NK-92 treated with Interleukin-12 subunit alpha and Interleukin-12 subunit beta, amount 100 ng/mL, for 24 hours (cell line): ENCODE results near the gene GYS2.
"Not testable (repeated sequence)": the region's sequence is repeated elsewhere in the genome, so short reads cannot be mapped to it uniquely, and the experiment has no call there.

Experiments used
- DNase-seq: peaks from one replicate; lab custom pipeline; 2025; lab: John Stamatoyannopoulos, UW

Gene GYS2

DNA sequence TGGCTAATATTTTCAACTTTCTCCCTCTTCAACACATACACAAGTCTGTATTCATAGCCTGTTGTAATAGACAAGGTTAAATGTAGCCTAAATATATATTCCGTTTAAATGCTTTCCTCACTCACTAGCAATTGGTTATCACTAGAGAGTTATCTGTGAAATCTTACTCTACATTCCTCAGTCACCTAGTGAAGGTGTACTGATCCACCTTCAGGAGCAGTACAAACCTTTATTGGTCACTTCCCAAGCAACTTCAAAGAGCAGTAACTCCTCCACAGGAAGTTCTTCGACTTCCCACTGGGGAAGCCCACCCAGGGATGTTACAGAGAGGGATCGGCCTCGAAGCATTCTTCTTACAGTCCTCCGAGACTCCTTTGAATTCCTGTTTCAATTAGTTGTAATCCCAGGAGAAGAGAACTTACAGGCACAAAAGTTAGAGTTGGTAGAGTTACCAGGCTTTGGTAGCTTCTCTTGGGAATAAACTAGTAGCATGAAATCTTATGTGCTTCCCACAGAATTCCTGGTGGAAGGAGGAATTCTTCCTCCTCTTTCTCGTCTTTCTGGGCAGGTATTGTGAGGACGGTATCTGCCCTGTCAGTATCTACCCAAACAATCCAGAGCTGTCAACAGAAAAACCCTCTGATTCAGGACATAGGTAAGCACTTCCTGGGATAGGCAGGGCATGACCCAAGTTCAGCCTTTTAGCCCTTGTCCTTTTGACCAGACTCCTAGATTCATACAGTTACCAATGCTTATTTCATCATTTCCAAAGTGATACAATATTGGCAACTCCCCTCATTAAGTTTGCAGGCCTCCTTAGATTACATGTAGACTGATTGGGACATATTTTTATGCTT is at the start of gene GYS2:
Gene GYS2, minus strand, starts transcription at position 603 of the 857 bp plus-strand sequence. Its CDS starts 255 bp downstream, at position 348.
- no peak for DNase-seq

DNA sequence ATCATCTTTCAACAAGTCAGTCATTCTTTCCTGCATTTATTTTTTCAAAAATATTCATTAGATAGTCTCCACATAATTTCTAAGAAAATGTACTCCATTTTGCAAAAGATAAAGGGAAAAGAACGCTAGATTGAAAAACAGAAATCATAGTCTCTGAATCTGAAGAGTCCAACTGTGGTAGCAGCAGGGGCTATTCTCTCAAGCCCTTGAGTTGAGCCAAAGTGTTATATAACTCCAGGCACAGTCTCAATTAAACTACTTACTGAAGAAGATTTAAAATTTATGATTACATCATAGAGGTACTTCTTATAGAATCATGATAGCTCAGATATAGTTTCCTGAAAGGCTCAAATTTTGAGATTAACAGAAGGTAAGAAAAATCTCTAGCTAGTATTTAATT is 47.2 kb upstream of the GYS2 start:
- no peak for DNase-seq

DNA sequence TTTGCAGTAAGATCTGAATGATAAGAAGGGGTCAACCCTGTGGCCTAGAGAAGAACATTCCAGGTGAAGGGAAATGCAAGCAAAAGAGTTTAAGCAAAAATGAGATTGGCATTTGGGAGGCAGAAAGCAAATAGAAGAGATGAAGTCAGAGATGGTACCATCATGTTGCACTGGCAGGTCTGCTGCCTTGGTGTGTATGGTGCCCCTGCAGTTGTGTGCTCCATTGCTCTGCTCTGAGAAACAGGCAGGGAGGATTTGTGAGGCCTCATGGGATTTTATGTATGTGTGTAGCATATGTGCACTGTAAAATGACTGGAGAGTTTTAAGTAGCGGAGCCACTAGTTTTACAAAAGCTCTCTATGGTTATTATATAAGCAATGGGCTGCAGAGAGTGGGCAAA is 46.4 kb upstream of the GYS2 start:
- DNase-seq = no peak

DNA sequence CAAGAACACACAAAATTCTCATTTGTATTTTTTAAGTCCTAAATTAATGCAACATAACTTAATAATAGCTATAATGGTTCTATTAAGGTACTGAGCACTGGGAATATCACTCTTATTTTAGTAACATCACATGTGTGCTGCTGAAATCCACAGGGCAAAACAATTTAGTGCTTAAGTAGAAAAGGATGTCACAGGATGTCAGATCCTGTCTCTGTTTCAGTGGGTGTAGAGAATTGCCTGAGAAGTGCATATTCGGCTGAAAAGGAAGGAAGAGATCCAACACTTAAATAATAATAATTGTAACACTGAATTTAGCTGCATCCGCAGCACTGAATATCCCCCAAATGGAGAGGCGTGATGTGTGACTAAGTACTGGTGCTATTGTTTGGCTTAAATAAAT is 44.4 kb upstream of the GYS2 start:
- no peak for DNase-seq

DNA sequence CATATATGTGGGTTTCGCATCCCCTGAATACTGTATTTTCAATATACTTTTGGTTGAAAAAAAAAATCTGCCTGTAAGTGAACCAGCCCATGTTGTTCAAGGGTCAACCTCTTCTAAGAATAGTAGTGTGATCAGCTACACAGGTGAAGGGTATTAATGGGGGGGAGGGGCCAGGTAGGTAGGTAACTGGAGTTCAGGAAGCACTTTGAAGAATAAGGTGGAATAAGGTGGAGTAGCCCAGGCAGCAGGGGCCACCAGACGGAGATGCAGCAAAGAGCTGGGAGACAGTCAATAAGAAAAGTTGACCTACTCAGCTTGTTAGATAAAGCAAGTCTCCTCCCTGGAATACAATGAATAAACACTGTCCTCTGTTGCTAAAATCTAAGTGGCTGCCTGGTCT is 43.7 kb upstream of the GYS2 start:
- DNase-seq = no peak

DNA sequence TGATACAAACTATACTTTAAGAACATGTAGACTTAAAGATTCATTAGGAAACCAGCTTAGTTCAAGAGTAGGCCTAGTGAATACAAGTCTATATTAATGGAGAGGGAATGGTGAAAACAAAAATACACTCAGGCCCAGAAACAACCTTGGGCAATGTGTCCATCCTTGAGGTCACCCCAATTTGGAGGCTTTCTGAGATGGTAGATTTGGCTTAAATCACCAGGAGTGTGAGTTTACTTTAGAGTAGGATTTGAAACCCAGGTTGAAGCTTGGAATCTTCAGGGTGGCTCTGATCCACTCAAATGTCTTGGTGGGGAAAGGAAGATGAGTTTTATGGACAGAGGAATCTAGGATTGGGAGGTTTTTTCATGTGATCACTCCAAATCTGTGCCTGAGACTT is 42.5 kb upstream of the GYS2 start:
- DNase-seq = no peak

DNA sequence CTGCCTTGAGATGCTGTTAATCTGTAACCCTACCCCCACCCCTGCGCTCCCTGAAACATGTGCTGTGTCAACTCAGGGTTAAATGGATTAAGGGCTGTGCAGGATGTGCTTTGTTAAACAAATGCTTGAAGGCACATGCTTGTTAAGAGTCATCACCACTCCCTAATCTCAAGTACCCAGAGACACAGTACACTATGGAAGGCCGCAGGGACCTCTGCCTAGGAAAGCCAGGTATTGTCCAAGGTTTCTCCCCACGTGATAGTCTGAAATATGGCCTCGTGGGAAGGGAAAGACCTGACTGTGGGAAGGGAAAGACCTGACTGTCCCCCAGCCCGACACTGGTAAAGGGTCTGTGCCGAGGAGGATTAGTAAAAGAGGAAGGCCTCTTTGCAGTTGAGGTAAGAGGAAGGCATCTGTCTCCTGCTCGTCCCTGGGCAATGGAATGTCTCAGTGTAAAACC is 40.4 kb upstream of the GYS2 start:
- DNase-seq = not testable (repeated sequence)

DNA sequence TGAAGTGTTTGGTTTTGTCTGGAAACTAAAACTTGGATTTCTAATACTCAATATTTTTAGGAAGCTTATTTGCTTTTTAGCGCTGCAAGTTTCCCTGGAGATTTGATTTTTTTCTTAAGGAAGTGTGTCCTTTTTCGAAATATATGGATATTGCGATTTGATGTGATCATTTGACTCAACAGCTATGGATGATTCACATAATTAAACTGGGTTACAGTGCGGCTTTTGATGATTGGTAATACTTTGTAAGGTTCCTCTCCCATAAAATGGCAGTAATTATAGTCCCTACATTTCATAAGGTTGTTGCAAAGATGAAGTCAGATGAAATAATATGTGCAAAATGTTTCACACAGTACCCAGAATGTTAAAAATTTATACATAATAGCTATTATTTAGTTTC is 39.9 kb upstream of the GYS2 start:
- DNase-seq = no peak

DNA sequence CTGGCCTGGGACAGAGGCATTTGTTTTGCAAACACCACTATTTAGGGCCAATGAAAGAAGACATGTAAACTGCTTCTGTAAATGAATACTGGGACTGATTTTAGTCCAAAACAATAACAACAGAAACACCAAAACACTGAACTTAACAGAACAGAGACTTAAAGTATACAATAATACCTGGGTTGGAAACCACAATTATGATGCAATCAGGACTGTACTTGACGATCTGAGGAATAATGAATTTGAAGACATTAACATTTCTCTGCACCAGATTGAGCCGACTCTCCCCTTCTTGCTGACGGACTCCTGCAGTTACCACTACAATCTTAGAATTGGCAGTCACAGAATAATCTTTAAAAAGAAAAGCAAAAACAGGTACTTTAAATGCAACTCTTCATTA is 39.1 kb upstream of the GYS2 start:
- DNase-seq = no peak

DNA sequence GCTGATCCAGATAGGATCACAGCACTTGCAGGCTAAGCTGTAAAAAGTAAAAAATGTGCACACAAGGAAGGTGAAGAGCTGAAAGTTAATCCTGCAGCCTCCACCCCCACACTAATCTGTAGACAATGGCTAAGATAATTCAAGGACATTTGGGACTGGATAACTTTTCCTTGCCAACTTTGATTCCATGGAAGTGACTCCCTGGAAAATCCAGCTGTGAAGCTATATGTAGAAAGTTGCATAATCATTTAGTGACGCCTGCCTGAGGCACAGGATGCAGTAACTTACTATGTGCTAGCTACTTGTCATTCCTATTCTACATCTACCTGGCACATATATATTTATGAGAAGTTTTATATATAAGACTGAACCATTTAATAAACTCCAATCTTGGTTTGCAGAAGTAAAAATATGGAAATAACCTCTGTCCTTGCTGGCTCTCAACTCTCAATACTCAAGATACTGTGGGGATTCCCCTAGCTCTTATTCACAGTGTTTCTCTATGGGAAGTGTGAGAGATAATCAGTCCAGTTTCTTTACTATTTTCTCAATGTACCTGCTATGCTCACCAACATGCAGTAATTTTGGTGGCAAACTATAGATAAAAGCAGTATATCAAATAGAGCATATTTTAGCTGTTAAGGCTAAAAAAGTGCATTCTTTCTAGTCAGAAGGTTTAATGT is 38.2 kb upstream of the GYS2 start:
- DNase-seq = no peak

DNA sequence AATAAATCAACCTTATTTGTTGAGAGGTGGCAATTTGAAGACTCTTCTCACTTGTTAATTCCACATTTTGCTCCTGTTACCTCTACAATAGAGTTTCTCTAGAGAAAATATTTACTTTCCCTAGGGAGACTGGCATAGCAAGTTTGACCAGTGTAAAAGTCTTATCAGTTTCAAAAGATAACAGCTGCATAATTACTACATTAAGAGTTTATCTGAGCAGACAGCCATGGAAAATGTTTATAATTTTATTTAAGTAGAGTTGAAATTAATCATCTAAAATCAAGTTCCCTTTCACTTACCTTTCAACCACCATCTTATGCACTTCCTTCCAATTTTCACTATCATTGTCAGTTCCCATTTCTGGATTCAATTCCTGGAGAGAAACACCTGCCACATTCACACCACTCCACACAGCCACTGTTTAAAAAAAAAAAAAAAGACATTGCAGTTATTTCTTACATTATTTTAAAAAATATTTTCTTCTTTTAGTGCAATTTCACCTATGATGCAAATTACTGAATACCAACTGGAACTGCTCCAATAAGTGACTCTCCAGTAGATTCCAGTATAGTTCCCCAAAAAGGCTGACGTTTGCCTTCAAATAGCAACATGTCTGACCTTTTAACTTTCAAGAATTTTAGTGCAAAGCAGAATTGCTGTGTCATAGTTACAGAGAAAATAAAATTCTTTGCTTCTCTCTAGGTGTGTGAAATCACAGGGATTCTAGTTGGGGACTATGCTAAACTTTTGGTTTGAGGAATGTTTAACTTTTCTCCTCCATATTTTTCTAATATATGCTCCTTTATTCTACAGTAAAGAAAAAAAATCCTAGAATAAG is 33.6 kb upstream of the GYS2 start:
- DNase-seq = no peak

DNA sequence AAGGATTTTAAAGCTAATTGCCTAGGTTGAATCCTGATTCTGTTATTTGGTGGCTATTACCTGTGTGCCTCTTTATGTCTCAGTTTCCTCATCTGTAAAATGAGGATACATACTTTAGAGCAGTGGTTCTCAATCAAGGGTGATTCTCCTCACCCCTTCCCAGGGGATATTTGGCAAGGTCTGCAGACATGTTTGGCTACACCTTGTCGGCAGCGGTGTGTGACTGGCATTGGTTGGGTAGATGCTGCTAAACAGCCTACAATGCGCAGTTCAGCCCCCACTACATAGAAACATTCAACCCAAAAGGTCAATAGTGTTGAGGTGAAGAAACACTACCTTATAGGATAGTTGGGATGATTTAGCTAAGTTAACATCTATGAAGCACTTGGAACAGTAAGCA is 29.6 kb upstream of the GYS2 start:
- no peak for DNase-seq

DNA sequence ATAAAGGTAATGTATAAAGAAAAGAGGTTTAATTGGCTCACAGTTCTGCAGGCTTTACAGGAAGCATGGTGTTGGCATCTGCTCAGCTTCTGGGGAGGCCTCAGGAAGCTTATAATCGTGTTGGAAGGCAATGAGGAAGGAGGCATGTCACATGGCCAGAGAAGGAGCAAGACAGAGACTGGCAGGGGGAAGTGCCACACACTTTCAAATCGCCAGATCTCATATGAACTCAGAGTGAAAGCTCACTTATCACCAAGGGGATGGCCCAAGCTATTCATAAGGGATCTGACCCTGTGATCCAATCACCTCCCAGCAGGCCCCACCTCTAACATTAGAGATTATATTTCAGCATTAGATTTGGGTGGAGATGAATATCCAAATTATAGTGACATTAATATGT is 26.7 kb upstream of the GYS2 start:
- no peak for DNase-seq

DNA sequence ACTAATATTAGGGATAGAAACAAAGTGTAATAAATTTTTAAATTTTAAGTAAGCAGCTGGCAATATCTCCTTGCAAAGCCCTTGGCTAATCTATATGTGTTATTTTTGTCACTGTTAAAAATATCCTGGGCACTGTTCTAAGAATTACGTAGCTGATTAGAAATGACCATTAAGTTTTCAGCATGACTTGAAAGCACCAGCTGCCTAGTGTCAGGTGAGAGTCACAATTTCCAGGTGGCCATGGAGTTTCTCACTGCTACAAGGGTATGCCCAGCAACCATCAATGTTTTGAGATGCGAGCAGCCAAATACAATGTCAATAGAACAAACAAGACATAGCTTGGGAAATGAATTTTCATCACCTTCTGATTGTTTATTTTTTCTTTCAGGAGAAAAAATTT is 23.3 kb upstream of the GYS2 start:
- no peak for DNase-seq

DNA sequence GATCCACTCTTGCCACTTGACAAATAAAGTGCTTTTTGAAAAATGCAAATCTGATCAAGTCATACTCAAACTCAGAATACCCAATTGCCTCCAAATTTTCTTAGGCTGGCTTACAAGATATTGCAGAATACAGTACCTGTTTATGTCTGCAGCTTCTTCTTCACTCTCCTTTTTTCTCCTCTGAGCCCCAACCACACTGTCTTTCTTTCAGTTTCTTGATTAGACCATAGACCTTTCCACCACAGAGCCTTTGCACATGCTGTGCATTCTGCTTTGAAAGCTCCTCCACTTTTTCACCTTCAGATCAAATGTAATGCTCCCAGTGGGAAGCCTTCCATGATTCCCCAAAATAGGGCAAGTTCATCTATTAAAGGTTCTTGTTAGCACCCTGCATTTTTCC is 13.9 kb upstream of the GYS2 start:
- DNase-seq = no peak

DNA sequence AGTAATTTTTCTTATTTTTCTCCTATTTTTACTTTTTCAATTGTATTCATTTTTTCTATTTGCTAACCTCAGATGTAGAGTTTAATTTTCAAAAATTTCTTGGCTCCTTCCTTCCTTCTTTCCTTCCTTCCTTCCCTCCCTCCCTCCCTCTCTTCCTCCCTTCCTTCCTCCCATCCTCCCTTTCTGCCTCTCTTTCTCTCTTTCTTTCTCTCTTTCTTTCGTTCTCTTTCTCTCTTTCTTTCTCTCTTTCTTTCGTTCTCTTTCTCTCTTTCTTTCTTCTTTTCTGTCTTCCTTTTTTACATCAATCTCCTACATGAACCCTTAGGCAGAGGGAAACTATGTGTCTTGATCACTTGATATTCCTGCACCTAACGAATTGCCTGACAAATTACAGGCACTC is 12.4 kb upstream of the GYS2 start:
- DNase-seq = no peak

DNA sequence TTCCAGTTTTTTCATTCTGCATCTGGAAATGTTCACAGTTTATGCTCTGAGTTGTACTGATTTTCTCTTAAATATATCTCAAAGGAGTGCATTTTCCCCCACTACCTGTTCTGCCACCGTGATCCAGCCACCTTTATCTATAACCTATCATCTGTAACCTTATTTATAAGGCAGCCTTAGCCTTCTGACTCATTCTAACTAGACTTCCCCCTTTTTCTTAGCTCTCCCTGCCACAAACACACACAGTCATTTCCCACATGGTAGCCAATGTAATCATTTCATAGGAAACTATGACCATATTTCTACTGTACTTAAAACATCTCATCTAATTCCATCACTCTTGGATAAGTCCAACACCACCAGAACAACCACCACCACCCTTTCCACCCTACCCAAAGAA is 10.8 kb upstream of the GYS2 start:
- no peak for DNase-seq

DNA sequence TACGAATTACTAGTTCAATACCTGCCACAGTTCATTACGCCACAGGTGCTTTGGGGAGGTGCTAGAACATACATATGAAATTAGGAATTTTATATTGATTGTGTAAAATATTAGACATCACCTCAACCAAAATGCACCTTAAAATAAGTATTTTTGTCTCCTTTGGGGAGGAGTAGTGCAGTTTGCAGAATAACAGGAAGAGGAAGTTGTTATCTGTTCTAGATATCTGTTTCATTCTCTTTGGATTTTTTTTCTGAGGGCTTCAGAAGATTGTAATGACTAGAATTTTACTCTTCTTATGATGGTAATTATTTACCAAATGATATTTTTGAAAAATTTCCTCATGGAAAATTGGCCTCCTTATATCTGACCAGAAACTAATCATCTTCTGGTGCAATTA is 9.9 kb upstream of the GYS2 start:
- no peak for DNase-seq

DNA sequence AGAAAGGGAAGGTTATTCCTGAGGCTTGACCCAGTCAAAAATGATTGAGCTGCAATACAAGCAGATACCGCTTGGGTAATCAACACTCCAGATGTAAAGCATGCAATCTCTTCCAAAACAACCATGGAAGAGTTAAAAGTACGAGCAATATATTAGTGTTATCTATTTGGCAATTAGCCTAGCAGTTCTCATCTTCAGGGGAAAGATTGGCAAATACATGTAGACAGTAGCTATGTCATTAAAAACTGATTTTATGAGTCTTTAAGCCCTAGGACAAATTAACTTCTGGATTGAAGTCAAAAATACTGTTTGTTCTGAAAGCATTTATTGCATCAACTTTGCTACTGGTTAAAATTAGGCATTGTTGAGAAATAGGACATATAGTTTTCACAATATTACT is 9.3 kb upstream of the GYS2 start:
- DNase-seq = no peak

DNA sequence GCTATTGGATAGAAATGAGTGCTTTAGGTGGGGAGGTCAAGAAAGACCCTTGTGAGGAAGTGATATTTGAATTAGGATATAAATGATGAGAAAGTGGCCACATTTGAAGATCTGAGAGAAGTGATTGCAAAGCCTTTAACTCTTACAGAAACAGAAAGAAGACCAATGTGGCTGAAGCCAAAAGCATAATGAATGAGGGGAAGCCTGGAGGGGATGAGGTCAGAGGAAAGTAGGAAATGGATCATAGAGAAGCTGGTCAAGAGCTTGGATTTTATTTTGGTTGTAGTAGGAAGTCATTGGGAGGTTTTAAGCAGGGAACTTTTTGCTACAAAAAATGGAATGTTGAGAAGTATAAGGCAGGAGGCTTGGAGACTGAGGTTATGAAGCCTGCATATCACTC is 3.5 kb upstream of the GYS2 start:
- DNase-seq = no peak

DNA sequence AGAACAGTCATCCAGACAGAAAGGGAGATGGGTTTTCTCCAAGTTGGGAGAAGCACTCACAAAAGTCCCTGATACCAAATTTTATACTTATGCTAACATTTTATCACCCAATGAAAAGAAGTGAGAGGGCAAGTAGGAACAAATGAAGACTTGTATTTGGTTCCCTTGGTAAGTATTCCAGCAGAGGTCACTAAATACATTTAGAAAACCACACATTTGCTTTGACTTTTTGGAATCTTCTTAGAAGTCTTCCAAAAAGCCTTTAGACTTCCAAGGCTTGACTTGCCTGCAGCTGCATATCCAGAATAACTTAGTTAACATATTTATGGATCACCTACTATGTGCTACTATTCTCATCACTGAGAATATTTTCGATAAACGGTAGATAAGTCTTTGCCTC is 3.1 kb upstream of the GYS2 start:
- no peak for DNase-seq

DNA sequence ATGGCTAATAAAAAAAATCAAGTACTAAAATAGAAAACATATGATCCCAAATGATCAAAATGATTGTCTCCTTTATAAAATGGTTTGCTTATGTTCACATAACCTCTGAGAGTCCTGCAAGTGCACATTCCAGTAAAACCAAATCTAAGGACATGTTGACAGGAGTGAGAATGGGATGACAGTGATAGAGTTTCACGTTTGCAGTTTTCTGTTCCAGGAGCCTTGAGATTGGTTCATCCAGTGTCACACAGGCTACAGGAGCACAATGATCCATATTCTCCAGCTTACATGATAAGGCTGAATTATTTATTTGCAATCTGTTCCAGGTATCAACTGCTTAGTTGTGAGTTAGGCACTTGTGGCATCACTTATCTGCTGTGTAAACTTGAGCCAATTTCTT is 1.5 kb upstream of the GYS2 start:
- DNase-seq = no peak

DNA sequence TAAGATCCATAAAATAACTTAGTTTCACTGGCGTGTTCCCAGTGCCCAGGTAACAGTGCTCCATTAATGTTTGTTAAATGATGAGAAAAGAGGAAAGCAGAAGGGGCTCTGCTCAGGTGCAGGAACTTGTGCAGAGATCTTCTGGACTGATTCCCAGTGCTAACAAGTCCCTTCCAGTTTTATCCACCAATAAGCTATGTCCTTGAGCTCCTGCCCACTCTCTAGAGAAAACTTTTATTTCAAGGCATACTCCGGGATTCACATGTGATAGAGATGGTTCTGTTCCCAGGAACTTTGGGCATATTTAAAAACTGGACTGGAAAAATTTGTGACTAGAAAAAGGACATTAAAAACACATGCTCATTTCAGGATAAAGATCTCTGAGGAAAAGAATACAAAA is 1.9 kb downstream of the GYS2 start:
- no peak for DNase-seq
